Stimulated activated CD4-positive, alpha-beta T cell treated with anti-CD3 and anti-CD28 coated beads, Interleukin-12 subunit alpha, Interleukin-12 subunit beta, amount 100 ng/mL, for 24 hours (primary cell): ENCODE results near the gene BCAS3.
"Not testable (repeated sequence)": the region's sequence is repeated elsewhere in the genome, so short reads cannot be mapped to it uniquely, and the experiment has no call there.

Experiments
- DNase-seq, 2 experiments: peaks; one replicate each; pipeline ENCODE4 v3.0.0-alpha.2; 2020; ENCODE audit warnings: low read depth in 2 of 2

The BCAS3 gene

DNA sequence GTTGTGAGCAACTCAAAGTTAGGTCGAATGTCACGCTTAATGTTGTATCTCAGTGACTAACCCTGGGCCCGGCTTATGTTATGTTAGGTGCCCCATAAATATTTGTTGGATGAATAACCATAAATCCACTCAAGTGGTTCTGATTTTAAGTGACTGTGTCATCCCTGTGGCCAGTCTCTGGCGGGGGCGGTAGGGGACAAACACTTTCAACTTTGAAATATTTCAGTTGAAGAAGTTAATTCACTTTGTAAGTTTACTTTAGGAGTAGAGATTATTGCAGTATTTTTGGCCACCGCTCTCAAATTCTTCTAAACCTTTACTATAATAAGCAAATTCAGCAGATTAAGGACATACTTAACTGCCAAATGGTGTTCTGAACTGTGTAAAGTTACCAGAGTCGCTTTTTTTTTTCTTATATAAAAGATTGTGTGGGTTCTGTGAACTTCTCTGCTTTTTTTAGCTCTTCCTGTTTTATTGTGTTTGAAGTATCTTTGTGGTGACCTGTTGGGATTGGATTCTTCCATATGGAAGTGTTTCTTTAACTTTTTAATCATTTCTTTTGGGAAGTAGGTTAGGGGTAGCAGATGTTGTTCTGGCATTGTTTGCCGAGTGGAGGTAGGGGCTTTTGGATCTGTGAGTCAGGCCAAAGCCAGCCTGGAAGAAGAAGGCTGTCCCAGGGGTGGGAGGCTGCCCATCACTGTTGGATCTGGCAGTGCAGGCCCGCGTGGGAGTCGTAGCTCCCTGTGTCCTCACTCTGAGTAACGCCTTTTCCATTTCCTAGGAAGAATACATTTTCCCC is 660.5 kb downstream of the BCAS3 start:
- no peak for DNase-seq

DNA sequence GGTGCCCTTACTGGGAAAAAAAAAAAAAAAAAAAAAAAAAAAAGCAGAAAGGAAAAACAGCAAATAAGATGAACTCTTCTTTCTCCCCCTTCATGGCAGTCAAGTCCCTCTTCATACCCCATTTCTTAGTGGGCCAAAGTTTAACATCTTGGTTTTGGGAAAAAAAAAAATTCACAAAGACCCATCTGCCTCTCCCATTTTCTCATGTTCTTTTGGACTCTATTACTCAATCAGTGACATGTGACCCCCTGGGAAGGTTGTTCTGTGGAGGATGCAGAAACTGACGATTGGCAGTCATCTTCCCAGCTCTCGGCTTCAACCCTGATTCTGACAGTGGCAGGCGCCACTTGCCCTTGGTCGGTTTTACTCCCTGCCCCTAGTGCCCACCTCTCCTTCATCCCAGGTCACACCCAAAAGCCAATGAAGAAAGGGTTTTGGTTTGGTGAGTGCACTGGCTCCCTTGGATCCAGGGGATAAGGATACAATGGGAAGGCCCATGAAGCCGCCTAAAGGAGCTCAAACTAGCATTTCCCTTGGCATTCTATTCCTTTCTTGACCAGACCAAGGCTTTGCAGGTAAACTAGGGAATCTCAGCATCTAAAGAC is 661.3 kb downstream of the BCAS3 start:
- no peak for DNase-seq

DNA sequence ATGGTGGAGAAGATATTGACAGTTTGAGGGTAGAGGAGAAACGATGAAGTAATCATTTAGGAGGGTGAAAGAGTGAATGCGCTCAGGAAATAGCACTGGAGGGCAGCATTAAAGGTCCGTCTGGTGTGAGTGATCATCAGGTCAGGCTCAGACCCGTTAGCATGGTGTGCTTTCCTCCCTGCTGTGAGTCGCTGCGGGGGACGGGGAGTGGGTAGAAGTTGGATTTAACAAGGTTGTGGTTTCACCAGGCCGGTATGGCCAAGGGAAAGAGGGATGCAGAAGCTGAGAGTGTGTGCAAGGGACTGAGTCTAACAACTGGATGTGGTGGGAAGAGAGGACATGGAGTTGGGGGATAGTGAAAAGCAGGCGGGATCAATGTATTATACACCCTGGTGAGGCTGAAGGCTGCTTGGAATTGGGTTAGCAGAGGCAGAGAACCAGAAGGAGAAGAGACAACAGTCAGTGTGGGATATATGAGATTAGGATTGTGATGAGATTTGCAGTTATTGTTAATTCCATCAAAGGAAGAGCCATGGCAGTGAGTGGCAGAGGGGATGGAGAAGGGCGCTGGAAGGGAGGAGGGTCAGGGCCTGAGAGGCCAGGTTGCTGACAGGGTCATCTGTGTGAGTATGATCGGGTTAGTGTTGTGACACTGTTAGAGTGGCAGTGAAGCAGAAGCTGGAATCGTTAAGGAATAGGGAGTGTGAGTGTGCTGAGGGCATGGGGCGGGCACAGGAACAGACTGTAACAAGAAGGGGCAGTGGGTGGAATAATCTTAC is 663.0 kb downstream of the BCAS3 start:
- no peak for DNase-seq

DNA sequence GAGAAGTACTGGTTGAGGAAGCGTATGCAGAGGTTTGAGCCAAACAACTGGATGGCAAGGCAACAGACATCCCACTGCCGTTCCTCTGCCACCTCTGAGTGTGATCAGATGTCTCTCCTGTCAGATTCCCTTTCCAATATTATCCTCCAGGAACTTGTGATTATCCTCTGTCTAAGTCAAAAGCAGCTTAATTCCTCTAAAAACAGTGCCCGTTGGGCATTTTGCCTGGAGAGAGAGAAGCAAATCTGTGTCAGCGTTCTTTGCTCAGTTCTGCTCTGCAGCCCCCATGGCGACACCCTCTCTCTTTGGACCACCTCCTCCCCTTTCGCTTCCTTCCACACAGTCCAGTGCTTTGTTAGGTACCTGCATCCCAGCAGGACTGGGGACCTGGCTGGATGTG is 665.9 kb downstream of the BCAS3 start:
- no peak for DNase-seq

DNA sequence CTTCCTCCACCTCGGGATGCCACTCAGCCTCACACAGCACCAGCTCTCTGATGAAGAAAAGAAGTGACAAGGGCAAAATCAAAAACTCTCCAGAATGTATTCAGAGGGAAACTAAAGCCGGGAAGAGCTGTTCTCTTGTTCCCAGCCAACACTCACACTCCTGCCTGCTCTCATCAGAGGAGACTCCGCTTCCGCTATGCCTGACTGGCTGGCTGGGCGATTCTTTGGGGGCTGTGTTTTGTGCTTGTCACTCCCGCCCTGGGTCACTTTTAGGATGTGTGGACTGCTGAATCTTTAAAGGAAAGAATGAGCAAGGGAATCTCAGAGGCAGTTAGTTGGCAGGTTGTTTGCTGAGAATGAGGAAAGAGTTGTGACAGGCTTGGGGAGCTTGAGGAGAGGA is 667.4 kb downstream of the BCAS3 start:
- no peak for DNase-seq

DNA sequence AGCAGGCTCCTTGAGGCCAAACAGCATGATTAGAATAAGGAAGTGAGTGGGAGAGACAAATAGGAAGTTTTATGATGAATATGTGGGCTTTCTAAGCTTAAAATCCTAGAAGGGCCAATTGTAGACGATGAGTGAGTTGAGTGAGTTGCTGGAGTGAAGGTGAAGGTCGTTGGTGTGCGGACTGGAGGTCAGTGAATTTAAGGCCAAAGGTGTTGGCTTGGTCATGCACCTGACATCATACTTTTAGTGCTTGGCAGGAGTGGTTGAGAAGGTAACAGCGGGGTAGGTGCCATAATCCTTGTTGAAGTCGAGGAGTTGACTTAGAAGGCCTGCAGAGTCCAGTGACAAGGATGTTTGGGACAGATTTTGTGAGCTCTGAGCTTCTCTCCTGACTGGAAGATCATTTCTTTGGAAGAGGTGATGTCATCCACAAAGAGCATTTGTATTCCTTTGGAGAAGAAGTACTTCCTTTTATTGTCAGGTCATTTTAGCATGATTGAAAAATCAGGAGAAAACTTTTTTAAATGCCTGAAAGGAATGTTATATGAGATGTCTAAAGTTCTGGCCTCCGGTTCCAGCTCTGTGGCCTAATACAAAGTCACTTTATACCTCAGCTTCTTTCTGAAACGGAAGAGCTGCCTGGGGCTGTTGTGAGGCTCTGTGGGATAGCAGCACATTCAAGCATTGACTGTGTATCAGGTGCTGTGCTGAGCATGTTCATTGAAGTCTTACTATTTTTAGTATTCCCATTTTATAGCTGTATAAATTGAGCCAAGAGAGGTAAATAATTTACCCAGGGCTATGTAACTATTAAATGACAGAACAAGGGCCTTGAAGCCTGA is 668.4 kb downstream of the BCAS3 start:
- no peak for DNase-seq

DNA sequence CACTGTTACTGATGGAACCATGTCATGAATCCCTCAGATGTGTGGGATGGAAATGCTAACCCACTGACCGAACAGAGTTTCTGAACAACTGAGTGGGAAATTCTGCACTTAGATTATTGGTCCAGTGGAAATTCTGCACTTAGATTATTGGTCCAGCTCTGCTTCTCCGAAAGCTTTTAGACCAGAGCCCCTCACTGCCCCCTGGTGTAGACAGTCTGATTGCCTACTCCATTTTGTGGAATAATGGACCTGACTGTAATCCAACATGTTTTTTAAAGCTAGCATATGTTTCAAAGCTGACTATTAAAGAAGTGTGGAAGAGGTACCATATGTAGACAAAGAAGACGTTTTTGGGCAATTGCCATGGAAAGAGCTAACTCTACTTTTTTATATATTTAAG is 671.7 kb downstream of the BCAS3 start:
- no peak for DNase-seq

DNA sequence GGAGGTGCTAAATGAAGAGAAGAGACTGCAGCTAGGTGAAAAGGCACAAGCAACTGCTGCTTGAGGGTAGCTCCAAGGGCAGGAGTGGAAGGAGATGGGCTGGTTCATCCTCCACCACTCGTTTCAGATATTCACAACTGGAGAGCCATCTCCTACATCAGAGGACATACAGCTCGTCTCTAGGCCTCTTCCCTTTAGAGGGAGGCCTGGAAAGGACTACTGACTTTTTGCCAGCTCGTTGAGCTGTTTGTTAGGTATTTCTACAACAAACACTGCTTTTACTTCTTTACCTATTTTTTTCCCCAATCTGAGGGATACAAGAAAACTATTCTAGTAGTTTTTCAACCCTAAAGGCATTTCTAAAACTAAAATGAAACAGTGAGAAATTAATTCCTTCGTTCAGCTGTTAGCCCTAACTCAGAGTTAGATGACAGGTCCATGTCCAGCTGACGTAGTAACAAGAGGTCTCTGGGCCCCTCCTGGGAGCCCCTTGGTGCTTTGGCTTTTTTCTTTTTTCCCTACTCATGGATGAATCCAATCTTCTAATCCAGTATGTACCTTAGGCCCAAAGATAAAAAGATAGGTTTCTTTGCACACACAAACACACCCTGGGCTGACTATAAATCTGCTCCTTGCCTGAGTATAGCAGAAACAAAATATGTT is 674.2 kb downstream of the BCAS3 start:
- DNase-seq: no peak

DNA sequence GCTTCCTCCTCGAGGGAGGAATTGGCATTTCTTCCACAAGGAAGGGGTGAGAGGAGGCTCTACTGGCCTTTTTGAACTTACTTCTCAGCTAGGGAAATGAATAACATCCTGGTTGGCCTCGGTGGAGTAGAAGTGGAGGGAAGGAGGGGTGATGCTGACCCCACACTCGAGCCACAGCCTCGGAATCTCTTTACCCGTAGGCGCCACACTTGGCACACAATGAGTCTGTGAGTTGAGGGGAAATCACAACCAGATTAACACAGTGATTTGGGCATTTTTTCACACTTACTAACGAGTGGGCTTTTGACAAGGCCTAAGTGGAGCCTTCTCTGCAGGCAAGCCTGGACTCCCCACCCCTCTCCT is 674.7 kb downstream of the BCAS3 start:
- DNase-seq: no peak

DNA sequence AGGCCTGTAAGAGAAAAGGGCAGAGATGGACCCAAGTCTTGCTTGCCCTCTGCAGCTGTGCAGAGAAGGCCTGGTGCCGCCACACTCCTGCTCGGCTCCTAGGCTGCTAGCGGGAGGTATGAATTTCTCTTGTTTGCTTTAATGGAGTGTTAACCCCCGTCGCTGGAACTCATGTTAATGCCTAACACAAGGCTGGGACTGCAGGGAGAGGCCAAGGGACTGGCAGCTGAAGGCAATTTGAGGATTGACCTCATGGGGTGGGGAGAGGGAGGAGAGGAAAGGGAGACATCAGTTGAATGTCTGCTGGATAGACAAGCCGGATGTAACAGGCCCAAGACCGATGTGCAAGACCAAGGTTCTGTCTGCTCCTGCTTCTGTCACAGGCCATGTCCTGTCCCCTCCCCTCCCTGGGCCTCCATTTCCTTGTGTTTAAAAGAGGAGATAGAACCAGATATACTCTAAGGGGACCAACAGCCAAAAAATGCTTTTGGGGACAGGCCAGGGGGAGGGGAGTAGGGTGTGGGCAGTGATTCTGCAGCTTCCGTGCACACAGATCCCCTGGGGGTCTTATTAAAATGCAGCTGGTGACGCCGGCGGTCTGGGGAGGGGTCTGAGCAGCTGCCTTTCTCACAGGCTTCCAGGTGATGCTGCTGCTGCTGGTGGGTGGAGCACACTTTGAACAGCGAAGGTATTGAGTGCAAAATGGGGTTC is 675.3 kb downstream of the BCAS3 start:
- no peak for DNase-seq

DNA sequence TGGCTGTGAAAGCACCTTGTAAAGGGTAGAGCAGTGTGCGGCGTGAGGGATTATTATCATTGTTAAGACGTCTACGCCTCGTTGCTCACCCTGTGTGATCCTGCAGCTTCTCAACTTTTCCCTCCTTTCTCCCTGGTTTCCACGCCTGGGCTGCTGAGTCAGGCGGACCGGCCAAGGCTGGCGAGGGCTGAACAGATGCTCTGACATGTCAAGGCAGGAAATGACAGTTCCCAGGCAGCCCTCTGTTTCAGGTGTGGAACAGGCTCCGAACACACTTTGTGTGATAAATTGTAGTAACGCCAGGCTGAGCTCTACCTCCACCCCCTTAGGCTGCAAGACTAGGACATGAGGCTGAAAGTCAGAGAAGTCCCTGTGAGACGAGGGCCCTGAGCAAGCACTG is 676.0 kb downstream of the BCAS3 start:
- DNase-seq: no peak

DNA sequence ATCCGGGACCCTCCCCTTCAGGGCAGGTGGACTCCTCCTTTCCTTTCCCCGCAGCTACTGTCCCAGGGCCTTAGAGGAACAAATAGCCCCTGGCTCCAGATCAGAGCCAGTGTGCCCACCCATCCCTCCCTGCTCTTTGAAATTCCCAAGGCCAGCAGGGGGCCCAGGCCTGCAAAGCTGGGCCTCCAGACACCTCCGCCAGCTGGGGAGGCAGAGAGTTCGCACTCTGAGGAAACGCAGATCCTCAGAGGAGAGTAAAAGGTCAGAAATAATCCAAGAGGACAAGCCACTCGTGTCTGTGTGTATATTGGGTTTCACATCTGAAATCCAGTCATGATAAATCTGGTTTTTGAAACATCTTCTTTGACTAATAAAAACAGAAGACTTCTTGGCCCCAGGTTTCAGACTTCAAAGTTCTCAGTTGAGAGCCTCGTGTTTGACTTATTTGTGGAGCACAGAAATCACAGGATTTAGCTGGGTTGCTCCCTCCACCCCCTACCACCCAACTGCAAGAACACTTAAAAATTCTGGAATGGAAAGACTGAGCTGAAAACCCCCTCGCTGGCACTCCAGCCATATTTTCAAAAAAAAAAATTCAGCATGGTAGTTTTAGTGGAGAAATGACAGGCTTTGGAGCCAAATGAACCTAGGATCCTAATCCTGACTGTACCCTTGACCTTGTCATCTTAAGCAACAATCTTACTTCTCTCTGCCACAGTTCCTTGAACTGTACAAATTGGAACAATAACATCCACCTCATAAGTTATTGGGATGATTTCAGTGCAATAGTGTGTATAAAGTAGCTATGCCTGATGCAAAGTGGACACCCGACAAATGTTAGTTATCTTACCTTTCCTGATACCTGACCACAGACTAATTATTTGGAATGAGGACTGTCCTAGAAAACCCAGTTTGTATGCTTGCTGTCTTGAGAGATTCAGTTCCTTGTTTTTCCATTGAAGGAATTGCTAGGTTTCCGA is 677.5 kb downstream of the BCAS3 start:
- DNase-seq: no peak

DNA sequence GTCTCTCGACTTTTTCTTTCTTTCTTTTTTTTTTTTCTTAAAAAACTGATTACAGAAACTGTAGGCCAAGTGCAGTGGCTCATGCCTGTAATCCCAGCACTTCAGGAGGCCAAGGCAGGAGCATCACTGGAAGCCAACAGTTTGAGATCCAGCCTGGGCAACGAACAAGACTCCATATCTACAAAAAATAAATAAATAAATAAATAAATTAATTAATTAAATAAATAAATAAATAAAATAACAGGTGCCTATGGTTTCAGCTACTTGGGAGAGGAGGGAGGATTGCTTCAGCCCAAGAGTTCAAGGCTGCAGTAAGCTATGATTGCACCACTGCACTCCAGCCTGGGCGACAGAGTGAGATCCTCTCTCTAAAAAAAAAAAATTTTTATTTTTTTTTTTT is 679.4 kb downstream of the BCAS3 start:
- DNase-seq: not testable (repeated sequence)

DNA sequence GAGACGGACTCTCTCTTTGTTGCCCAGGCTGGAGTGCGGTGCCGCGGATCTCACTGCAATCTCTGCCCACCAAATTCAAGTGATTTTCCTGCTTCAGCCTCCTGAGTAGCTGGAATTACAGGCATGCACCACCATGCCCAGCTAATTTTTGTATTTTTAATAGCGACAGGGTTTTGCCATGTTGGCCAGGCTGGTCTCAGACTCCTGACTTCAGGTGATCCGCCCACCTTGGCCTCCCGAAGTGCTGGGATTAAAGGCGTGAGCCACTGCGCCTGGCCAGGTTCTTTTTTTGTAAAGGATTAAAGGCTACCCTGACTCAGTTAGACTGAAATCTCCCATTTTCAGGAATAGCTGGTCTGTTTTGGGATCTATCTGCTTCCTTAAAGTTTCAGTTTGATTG is 681.9 kb downstream of the BCAS3 start:
- DNase-seq: not testable (repeated sequence)

DNA sequence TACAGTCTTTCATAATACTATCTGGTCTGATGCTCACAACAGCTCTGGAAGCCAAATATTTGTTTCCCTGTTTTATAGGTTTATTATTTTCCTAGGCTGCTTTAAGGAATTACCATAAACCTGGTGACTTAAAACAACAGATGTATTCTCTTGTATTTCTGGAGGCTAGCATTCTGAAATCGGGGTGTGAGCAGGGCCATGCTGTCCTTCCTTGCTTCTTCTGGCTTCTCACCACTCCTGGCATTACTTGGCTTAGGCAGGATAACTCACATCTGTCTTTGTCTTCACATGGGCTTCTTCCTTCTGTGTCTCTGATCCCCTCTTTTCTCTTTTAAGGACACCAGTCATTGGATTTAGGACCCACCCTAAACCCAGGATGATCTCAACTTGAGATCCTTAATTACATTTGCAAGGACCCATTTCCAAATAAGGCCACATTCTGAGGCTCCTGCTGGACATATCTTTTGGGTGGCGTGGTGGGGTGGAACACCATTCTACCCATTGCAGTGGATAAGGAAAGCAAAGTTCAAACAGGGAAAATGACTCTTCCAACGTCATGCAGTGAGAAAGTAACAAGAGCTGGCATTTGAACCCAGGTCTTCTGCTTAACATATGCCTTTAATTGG is 682.8 kb downstream of the BCAS3 start:
- no peak for DNase-seq

DNA sequence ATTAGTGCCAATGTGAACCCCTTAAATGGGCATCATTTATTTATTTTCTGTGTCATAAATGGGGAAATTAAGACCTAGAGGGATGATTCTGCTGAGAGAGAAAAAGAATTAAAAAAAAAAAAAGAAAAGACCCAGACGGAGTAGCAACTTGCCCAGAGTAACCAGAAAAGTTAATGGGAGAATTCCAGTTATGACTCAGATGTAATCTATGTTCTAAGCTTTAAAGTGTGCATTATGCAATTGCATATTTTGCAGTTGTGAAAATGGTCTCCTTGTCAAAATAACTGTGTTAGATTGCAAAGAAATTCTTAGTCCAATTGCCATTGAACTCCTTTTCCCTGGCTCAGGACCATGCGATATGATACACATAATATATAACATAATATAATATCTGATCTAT is 683.4 kb downstream of the BCAS3 start:
- no peak for DNase-seq

DNA sequence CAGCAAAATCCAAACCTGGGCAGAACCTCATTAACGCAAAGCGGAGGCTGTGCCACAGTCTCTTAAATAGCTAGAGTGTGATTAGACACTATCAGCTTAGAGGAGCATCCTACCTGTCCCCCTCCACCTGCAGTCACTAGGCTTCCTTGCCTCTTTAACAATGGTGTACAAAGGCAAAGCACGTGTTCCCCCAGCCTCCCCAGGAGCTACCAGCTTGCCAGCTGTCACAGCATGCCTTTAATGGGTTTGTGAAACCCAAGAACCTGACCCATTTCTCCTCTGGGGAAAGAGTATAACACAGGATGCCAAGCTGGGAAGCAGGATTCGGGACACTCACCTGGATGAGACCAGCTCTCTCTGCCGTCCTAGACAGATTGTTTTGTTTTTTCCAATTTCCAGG is 684.7 kb downstream of the BCAS3 start:
- no peak for DNase-seq

DNA sequence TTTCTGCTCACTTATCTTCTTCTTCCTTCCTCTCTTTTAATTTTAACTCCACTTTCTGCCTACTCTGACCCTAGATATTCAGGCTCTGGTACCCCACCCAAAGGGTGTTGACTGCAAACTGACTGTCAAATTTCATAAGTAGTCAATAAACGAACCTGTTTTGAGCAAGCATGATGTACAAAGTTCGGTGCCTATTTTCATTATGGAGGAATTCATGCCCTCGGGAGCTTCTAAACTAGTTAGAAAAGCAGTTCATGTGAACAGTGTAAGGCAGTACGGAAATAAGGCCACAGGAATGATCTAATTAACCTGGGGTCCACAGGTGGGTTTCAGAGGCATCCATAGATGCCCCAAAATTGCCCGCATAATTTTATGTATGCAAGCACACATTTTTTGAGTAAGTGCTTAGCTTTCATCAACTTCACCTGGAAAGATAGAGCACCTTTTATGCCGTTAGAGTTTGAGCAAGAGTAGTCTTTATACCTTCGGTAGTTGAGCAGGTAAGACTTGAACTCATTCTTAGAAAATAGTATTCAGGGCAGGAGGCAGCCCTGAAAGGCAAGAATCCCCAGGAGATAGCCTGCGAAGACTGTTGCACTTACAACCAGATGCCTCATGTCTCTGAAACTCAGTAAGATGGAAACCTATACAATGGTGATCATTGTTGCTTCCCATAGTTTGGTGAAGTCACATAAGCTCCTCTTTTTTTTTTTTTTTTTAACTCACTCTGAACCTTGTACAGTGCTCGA is 685.4 kb downstream of the BCAS3 start:
- DNase-seq: no peak
